Left lung (tissue), 10 donors: ENCODE results near the gene TBXA2R. TPM values are rescaled to one million over a fixed set of nuclear protein-coding genes. Genes with fewer than 3 reads are reported as not detected.
A peak's percentile ranks its signal among the peaks of the same experiment; 100 is the strongest.

ENCODE experiments used
- ATAC-seq: fragments of 200-7000 bp; cut with Tn5 transposase; one replicate; pipeline ENCODE4 v1.9.1; 2020; ENCODE audit warnings: moderate library complexity
- DNase-seq, 4 donors: peaks; one replicate each; pipeline ENCODE4 v3.0.0-alpha.2; 2013 to 2020
- H3K27ac ChIP-seq, 2 donors: fragments of 200-600 bp; sonication (generic) in 1 of 2; one replicate each; pipeline versions ENCODE4 v1.5.0 to v1.8.0; 2020 to 2021
- H3K27me3 ChIP-seq, 2 donors: fragments of 200-600 bp; sonication (generic) in 1 of 2; one replicate each; pipeline versions ENCODE4 v1.5.0 to v1.8.0; 2020 to 2021
- H3K36me3 ChIP-seq, 2 donors: fragments of 200-600 bp; sonication (generic) in 1 of 2; one replicate each; pipeline versions ENCODE4 v1.5.0 to v1.8.0; 2020 to 2021
- H3K4me1 ChIP-seq, 2 donors: fragments of 200-600 bp; one replicate each; pipeline ENCODE4 v1.8.0; 2021
- H3K4me3 ChIP-seq, 2 donors: fragments of 200-600 bp; sonication (generic) in 1 of 2; one replicate each; pipeline versions ENCODE4 v1.5.0 to v1.8.0; 2020 to 2021; ENCODE audit warnings: mild to moderate bottlenecking in 1 of 2
- H3K9me3 ChIP-seq, 2 donors: fragments of 200-600 bp; sonication (generic) in 1 of 2; one replicate each; pipeline versions ENCODE4 v1.5.0 to v1.8.0; 2020 to 2021
- intact Hi-C, 2 donors: fragments of 100-400 bp; cut with DNase I; formaldehyde crosslinking; loops; one replicate each; pipeline versions ENCODE4 v1.11.2 to v1.14.2; 2022
- polyA plus RNA-seq, 6 donors: library from polyadenylated mRNA; unstranded; fragments of 120-200 nt; gene quantifications; one replicate each; pipeline ENCODE4 v1.2.1, GENCODE V29; 2013; ENCODE audit not compliant: insufficient read length in 6 of 6
- total RNA-seq, 2 donors: library from RNA; stranded (reverse); fragmentation: NEBNext Ultra II Directional; extraction: Animal tissue kit (Norgen Biotek cat#: 25700); gene quantifications; one replicate each; pipeline ENCODE4 v1.2.1, GENCODE V29; 2021
- TF ChIP-seq, protein P1 (sequence below), 2 donors: fragments of 200-600 bp; sonication (generic) in 1 of 2; IDR thresholded peaks; one replicate each; pipeline versions ENCODE4 v1.5.0 to v1.8.0; 2021; ENCODE audit warnings: antibody characterized with exemption in 2 of 2
- donor health status: DM: no; HTN: yes; CAD: no.
- donor health status: DM: no; HTN: no; CAD: no.

Gene TBXA2R
- total and polyA plus RNA-seq, 8 donors, result 1.8 to 7.9 (median 3.6) TPM

DNA sequence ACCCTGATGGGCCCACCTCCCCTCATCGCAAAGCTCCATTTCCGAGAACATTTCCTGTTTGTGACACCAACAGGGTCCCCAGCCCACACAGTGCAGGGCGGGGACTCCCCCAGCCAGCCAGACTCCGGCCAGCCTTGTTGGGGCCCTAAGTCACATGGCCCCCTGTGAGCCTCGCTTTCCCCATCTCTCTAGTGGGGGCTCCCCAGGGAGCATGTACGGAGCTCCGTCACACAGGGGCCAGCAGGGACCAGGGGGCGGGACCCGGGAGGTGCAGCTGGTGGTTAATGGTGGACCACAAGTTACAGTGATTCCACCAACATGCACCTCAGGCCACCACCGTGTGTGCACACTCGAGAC is 1.7 kb downstream of the TBXA2R start:
- Histone ChIP-seq H3K4me1 (peaks cover 3 to 57% of the 10 kb centered on the region in 2 donors), H3K27me3 (peaks cover 0 to 46% of the 10 kb centered on the region in 2 donors), H3K9me3 (no peaks in the 10 kb centered on the region), H3K36me3 (no peaks in the 10 kb centered on the region), H3K4me3 (peak overlapping the region in 1 of 2 donors; percentile 50), H3K27ac (no peak overlapping the region)
- ATAC-seq (no peak), DNase-seq (no peak)
- intact Hi-C loops, result no loop called here
- TF ChIP-seq, protein P1, sequence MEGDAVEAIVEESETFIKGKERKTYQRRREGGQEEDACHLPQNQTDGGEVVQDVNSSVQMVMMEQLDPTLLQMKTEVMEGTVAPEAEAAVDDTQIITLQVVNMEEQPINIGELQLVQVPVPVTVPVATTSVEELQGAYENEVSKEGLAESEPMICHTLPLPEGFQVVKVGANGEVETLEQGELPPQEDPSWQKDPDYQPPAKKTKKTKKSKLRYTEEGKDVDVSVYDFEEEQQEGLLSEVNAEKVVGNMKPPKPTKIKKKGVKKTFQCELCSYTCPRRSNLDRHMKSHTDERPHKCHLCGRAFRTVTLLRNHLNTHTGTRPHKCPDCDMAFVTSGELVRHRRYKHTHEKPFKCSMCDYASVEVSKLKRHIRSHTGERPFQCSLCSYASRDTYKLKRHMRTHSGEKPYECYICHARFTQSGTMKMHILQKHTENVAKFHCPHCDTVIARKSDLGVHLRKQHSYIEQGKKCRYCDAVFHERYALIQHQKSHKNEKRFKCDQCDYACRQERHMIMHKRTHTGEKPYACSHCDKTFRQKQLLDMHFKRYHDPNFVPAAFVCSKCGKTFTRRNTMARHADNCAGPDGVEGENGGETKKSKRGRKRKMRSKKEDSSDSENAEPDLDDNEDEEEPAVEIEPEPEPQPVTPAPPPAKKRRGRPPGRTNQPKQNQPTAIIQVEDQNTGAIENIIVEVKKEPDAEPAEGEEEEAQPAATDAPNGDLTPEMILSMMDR (IDR thresholded peaks at IDR 0.05), result no peak

DNA sequence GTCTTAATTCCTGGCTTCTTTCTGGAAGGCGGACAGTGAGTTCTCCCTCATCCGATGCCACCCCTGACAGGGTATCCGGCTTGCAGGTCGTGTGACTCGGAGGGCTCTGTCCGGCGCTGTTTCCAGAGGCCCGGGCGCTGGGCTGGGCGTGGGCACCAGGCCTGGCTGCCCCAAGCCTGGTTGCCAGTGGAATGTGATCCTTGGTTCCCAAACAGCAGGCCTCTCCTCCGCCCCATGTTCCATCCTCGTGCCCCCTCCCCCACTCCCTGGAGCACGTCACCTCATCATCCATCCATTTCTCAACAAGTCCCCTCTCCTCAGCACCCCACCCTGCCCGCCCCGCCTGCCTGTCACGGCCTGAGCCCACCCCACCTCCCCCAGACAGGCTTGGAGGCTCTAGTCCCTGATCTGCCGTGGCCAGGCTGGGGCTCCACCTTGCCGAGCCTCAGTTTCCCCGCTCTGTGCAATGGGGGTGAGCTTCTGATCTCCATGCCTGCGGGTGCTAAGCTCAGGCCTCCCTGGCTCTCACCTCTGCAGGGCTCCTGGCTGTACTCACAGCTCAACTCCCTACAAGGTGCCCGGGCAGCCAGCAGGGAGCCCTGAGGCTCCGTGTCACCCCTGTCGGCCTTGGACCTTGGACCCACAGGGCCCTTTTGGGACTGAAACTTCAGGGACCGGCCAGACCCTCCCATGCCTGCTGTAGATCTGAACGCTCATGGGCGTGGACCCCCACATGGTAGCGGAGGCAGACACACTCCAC is 2.3 kb downstream of the TBXA2R start:
- H3K36me3 ChIP-seq, result no peaks in the 10 kb centered on the region
- intact Hi-C loops, result no loop called here
- TF ChIP-seq, protein P1 (IDR thresholded peaks at IDR 0.05), result no peak
- peak in 1 of 4 donors; percentile 53 for DNase-seq
- no peaks in the 10 kb centered on the region for H3K9me3 ChIP-seq
- ATAC-seq, result no peak
- no peak overlapping the region for H3K27ac ChIP-seq
- peaks cover 3 to 54% of the 10 kb centered on the region in 2 donors for H3K4me1 ChIP-seq
- H3K4me3 ChIP-seq, result peak overlapping the region in 1 of 2 donors; percentile 50
- H3K27me3 ChIP-seq, result peaks cover 0 to 46% of the 10 kb centered on the region in 2 donors

DNA sequence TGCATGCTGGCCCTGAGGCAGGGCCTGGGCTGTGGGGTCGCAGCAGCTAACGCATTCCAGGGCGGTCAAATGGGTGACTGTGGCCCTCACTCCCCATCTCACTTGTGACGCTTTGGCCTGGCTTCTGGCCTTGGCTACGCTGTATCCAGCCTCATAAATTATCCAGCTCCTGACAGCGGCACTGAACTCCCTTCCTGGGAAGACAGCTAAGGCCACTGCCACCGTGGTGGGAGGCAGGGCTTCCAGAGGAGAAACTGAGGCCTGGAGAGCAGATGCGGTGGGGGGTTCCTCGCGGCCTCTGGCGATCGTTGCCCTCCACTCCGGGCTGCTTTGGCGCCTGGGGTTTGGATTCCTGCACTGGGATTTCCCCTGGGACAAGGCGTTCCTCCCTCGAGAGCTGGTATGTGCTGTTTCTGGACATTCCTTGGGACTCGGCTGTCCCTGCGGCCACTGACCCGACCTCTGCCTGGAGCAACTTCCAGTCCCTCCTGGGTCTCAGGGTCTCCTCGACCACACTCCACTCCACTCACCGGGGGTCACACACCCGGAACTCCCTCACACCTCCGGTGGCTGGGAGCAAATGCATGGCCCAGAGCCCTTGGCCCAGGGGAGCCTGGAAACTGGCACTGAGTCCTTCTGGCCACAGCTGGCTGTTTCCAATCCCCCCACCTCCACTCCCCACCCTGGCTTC is 3.4 kb downstream of the TBXA2R start:
- H3K4me3 ChIP-seq, result no peak overlapping the region
- peak in 1 of 4 donors; percentile 52 for DNase-seq
- H3K9me3 ChIP-seq, result no peaks in the 10 kb centered on the region
- H3K4me1 ChIP-seq, result peaks cover 3 to 42% of the 10 kb centered on the region in 2 donors
- H3K27me3 ChIP-seq, result peaks cover 0 to 42% of the 10 kb centered on the region in 2 donors
- TF ChIP-seq, protein P1 (IDR thresholded peaks at IDR 0.05), result no peak
- H3K27ac ChIP-seq, result no peak overlapping the region
- no peak for ATAC-seq
- no peaks in the 10 kb centered on the region for H3K36me3 ChIP-seq
- intact Hi-C loops, result no loop called here

DNA sequence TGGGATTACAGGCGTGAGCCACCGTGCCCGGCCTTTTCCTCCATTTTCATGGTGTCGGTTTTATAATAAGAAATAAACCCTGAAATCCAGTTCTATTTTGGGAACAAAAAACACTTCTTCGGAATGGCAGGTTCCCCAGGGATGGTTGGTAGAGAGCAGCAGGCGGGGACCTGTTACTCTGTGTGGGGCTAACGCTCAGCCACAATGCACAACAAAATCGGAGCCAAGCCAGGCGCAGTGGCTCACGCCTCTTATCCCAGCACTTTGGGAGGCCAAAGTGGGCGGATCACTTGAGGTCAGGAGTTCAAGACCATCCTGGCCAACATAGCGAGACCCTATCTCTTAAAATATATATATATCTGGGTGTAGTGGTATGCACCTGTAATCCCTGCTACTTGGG is 5.7 kb downstream of the TBXA2R start:
- H3K4me3 ChIP-seq, result no peak overlapping the region
- ATAC-seq, result no peak
- peaks cover 3 to 20% of the 10 kb centered on the region in 2 donors for H3K4me1 ChIP-seq
- no peak for DNase-seq
- TF ChIP-seq, protein P1 (IDR thresholded peaks at IDR 0.05), result no peak
- peaks cover 0 to 20% of the 10 kb centered on the region in 2 donors for H3K27me3 ChIP-seq
- no peaks in the 10 kb centered on the region for H3K36me3 ChIP-seq
- no peaks in the 10 kb centered on the region for H3K9me3 ChIP-seq
- no peak overlapping the region for H3K27ac ChIP-seq
- intact Hi-C loops, result no loop called here

DNA sequence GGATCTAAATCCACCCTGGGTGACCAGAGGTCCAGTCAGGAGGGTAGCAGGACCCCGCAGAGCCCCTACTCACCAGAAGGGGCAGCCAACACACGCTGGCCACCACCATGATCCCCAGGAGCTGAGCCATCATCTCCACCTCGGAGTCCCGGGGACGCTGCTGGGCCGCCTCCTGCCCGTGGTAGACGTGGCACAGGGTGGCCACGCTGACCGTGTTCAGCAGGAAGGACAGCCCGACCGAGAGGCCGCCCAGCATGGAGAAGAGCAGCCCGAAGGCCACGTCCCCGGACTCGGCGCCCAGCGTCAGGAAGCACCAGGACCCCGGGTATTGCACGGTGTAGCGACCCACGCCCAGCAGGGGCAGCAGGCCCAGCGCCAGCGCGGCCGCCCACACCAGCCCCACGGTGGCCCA is 6.9 kb downstream of the TBXA2R start:
- ATAC-seq, result no peak
- no peak for DNase-seq
- Histone ChIP-seq H3K9me3 (no peaks in the 10 kb centered on the region), H3K27ac (no peak overlapping the region), H3K27me3 (peaks cover 0 to 8% of the 10 kb centered on the region in 2 donors), H3K4me1 (peaks cover 3 to 15% of the 10 kb centered on the region in 2 donors), H3K4me3 (no peak overlapping the region), H3K36me3 (no peaks in the 10 kb centered on the region)
- TF ChIP-seq, protein P1 (IDR thresholded peaks at IDR 0.05), result no peak
- intact Hi-C loops, result no loop called here
